Ovary (tissue), 9 donors: ENCODE measurements around the gene ARPC4. TPM values are rescaled to one million over a fixed set of nuclear protein-coding genes. Genes with fewer than 3 reads are reported as not detected.
A peak's percentile ranks its signal among the peaks of the same experiment; 100 is the strongest.

Source experiments
- DNase-seq, 5 donors: peaks; one replicate each; pipeline ENCODE4 v3.0.0-alpha.2; 2019 to 2020
- H3K27ac ChIP-seq, 2 donors: fragments of 200-600 bp; one replicate each; pipeline versions ENCODE4 v1.5.1 to v1.8.0; 2019 to 2022
- H3K27me3 ChIP-seq: fragments of 200-600 bp; one replicate; pipeline ENCODE4 v1.8.0; 2022
- H3K36me3 ChIP-seq: fragments of 200-600 bp; sonication (generic); one replicate; pipeline ENCODE4 v1.5.1; 2019
- H3K4me1 ChIP-seq: one replicate; pipeline ENCODE4 v1.8.1; 2013; ENCODE audit warnings: mild to moderate bottlenecking, moderate library complexity; ENCODE audit not compliant: insufficient read depth
- H3K4me3 ChIP-seq: fragments of 200-600 bp; sonication (generic); one replicate; pipeline ENCODE4 v1.5.1; 2017
- H3K9me3 ChIP-seq, 2 donors: fragments of 200-600 bp in 1 of 2; sonication (generic) in 1 of 2; one replicate each; pipeline versions ENCODE4 v1.5.1 to v1.8.1; 2013 to 2019; ENCODE audit warnings: mild to moderate bottlenecking in 1 of 2, moderate library complexity in 1 of 2
- CTCF ChIP-seq, 3 donors: fragments of 450-650 bp in 2 of 3; fragments of 200-600 bp in 1 of 3; IDR thresholded peaks; one replicate each; pipeline versions ENCODE4 v1.5.1 to v1.8.0; 2016 to 2022; ENCODE audit warnings: antibody characterized with exemption in 3 of 3, mild to moderate bottlenecking in 1 of 3
- EP300 ChIP-seq: sonication (generic); formaldehyde crosslinking; IDR thresholded peaks from one replicate; pipeline ENCODE4 v1.6.1; 2017; ENCODE audit warnings: antibody characterized with exemption
- POLR2A ChIP-seq: fragments of 450-650 bp; IDR thresholded peaks from one replicate; pipeline ENCODE4 v1.6.1; 2017; ENCODE audit warnings: antibody characterized with exemption, mild to moderate bottlenecking, moderate library complexity
- WGBS, 3 donors: extraction: QIAGEN DNeasy Blood & Tissue Kit in 1 of 3; methylation state at CpG; one replicate each; pipeline versions ENCODE4 v1.1.5 to v1.1.7; 2013 to 2017; 5-methylcytosine and 5-hydroxymethylcytosine counted together
- intact Hi-C, 4 donors: fragments of 100-400 bp; cut with DNase I; formaldehyde crosslinking; loops; one replicate each; pipeline versions ENCODE4 v1.11.0 to v1.15.1; 2022 to 2023
- polyA plus RNA-seq, 2 donors: library from polyadenylated mRNA; stranded (reverse); fragments of 200-250 nt in 1 of 2; fragments of 350-450 nt in 1 of 2; fragmentation: Illumina TruSeq in 1 of 2; extraction: RNeasy Lipid Tissue Mini Kit (QIAGEN cat#74804) in 1 of 2; gene quantifications; one replicate each; pipeline ENCODE4 v1.2.3, GENCODE V29; 2013 to 2014
- total RNA-seq, 7 donors: library from RNA; depleted of rRNA in 2 of 7; stranded (reverse); fragments of >200 nt in 2 of 7; fragmentation: NEBNext Ultra II Directional in 3 of 7; extraction: Animal tissue kit (Norgen Biotek cat#: 25700) in 3 of 7; gene quantifications; one replicate each; pipeline versions ENCODE4 v1.1.0 to v1.2.4, GENCODE V29; 2016 to 2023
- donor health status: DM: no; HTN: no; CAD: no; lungs with moderate emphysema.
- donor health status: DM: no; HTN: no; CAD: no.
- donor health status: Bipolar disorder and iron deficiency.
- donor health status: DM: yes; HTN: yes; CAD: no.
- donor health status: DM: no; HTN: no; CAD: no.
- donor health status: DM: yes; HTN: yes; CAD: no.

The ARPC4 gene
- total and polyA plus RNA-seq, 9 donors: 58.3 to 189 (median 85.1) TPM

GRCh38 chr3:9808345-9809037 lies 15.6 kb downstream of the ARPC4 start:
- Histone ChIP-seq H3K27me3 (no peaks in the 10 kb centered on the region), H3K36me3 (no peaks in the 10 kb centered on the region), H3K27ac (peak overlapping the region in 1 of 2 donors; percentile 92), H3K4me3 (no peak overlapping the region), H3K9me3 (no peaks in the 10 kb centered on the region), H3K4me1 (peaks cover 8% of the 10 kb centered on the region)
- intact Hi-C loops: no loop called here
- TF ChIP-seq CTCF (IDR thresholded peaks at IDR 0.05) (no peak), POLR2A (no peak)
- 73 to 82% (median 77%) methylated on average over 7 of the region's 7 CpGs for whole genome bisulfite sequencing, 3 donors
- no peak for DNase-seq

- Histone ChIP-seq H3K36me3 (no peaks in the 10 kb centered on the region), H3K4me1 (peaks cover 8% of the 10 kb centered on the region), H3K4me3 (peak overlapping the region; percentile 65), H3K27me3 (no peaks in the 10 kb centered on the region), H3K9me3 (no peaks in the 10 kb centered on the region), H3K27ac (peak overlapping the region; percentile 0 to 92)
- intact Hi-C loops: no loop called here
- DNase-seq: no peak
- TF ChIP-seq EP300 (no peak), POLR2A (no peak), CTCF (IDR thresholded peaks at IDR 0.05) (no peak)
- 86 to 92% (median 87%) methylated on average over 4 of the region's 4 CpGs for WGBS, 3 donors
Measured at GRCh38 chr3:9809239-9809614, 16.3 kb downstream of the ARPC4 start.

GRCh38 chr3:9809615-9810432 lies 16.9 kb downstream of the ARPC4 start, which contains the start of gene TTLL3:
Gene TTLL3, plus strand, starts transcription at chr3:9810262. Its CDS starts 400 bp downstream, at chr3:9810662.
- whole genome bisulfite sequencing, 3 donors: 0 to 1% (median 1%) methylated on average over 22 to 75 of the region's 76 CpGs
- intact Hi-C loops: no loop called here
- TF ChIP-seq CTCF (IDR thresholded peaks at IDR 0.05): no peak
- TF ChIP-seq POLR2A: peak; percentile 17
- peak; percentile 82 to 90 (median 86) for DNase-seq
- Histone ChIP-seq H3K27ac (peak within 1 kb of the TSS; percentile 54 to 92), H3K4me3 (peak within 1 kb of the TSS; percentile 65), H3K4me1 (peaks cover 8% of the 10 kb centered on the region), H3K36me3 (no peaks in the 10 kb centered on the region), H3K9me3 (no peaks in the 10 kb centered on the region), H3K27me3 (no peaks in the 10 kb centered on the region)

- peaks cover 8% of the 10 kb centered on the region for H3K4me1 ChIP-seq
- intact Hi-C loops: no loop called here
- 0 to 4% (median 2%) methylated on average over 18 of the region's 18 CpGs for WGBS, 3 donors
- H3K4me3 ChIP-seq: peak overlapping the region; percentile 65
- H3K9me3 ChIP-seq: no peaks in the 10 kb centered on the region
- H3K36me3 ChIP-seq: no peaks in the 10 kb centered on the region
- TF ChIP-seq POLR2A (no peak), CTCF (IDR thresholded peaks at IDR 0.05) (no peak), EP300 (no peak)
- peak overlapping the region; percentile 0 to 92 for H3K27ac ChIP-seq
- H3K27me3 ChIP-seq: no peaks in the 10 kb centered on the region
- peak in 3 of 5 donors; percentile 37 to 61 (median 44) for DNase-seq
Measured at GRCh38 chr3:9810433-9810770, 17.5 kb downstream of the ARPC4 start.
